ENCODE data around the gene FCRLB. TPM values are rescaled to one million over a fixed set of nuclear protein-coding genes. Genes with fewer than 3 reads are reported as not detected.

The FCRLB gene
- total RNA-seq, 5 donors from 2014 or later (not counting 1 experiment from before 2014, with no cell fraction given): 0.48 to 1.1 (median 0.75) TPM

DNA sequence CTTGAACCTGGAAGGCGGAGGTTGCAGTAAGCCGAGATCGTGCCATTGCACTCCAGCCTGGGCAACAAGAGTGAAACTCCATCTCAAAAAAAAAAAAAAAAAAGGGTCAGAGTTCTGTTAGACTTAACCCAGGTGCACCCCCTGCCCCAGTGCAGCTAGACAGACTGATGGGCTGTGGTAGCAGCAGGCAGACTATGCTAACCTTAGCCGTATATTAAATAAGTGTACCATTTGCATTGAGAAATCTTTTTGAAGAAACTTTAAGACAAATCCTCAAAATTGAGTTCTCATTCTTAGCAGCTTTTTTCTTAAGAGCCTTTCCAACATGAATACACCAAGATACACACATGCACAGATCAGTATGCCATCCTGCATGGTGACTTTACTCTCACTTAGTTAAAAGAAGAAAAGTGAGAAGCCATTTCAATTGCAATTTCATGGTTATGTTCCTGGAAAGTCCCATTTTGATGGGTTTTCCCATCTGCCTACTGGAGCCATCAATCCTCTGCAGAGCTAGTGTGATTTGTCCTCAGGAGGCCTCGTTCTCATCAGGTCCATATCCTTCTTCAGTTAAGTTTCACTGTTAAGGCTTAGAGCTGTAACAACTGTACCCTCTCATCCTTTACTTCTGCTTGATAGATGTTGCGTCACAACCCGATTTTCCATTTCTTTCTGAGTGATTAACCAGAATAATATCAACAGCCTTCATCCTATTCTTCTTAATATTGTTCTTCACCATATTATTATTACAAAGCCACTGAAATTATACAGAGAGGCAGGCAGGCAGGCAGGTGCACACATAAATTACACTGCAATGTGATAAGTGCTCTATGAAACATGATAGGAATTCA, 7.3 kb downstream of the FCRLB start:
- POLR2A ChIA-PET: no interaction called here
- Mint-ChIP-seq H3K27ac (peak overlapping the region in 1 of 2 donors; percentile 9), H3K4me1 (peaks cover 34 to 54% (median 42%) of the 10 kb centered on the region in 3 donors), H3K9me3 (no peaks in the 10 kb centered on the region), H3K4me3 (peak overlapping the region in 1 of 3 donors; percentile 98), H3K27me3 (peaks cover 3 to 4% of the 10 kb centered on the region in 2 donors), H3K36me3 (no peaks in the 10 kb centered on the region)
- Histone ChIP-seq H3K36me3 (ENCODE audit: control insufficient read depth in 2 of 2, extremely low read depth in 1 of 2, insufficient read depth in 1 of 2, low read length in 1 of 2) (no peaks in the 10 kb centered on the region), H3K4me3 (ENCODE audit: control insufficient read depth in 1 of 2, extremely low read depth in 1 of 2, low read length in 1 of 2) (no peak overlapping the region), H3K27me3 (replicated peaks in 1 of 2; ENCODE audit: control insufficient read depth in 2 of 2, extremely low read depth in 1 of 2, insufficient read depth in 2 of 2, low read length in 1 of 2) (peaks cover 5 to 8% of the 10 kb centered on the region in 2 experiments), H3K4me1 (ENCODE audit: control insufficient read depth in 1 of 2, extremely low read depth in 1 of 2, insufficient read depth in 2 of 2, low read length in 2 of 2) (peaks cover 9 to 41% of the 10 kb centered on the region in 2 experiments), H3K9me3 (no peaks in the 10 kb centered on the region), H3K27ac (ENCODE audit: low read length) (no peak overlapping the region)
- peak in 1 of 35 experiments; percentile 33 for DNase-seq
- ATAC-seq (replicated peaks in 1 of 4): no peak
- 56% methylated on average over 1 of the region's 7 CpGs for WGBS (ENCODE audit: insufficient coverage)
- CTCF ChIA-PET: interaction anchor here in 1 of 2 donors (1.3 kb wide), 1 partner anchor 10 kb away, joined by 5 read pairs; no protein-coding TSS in a partner anchor

DNA sequence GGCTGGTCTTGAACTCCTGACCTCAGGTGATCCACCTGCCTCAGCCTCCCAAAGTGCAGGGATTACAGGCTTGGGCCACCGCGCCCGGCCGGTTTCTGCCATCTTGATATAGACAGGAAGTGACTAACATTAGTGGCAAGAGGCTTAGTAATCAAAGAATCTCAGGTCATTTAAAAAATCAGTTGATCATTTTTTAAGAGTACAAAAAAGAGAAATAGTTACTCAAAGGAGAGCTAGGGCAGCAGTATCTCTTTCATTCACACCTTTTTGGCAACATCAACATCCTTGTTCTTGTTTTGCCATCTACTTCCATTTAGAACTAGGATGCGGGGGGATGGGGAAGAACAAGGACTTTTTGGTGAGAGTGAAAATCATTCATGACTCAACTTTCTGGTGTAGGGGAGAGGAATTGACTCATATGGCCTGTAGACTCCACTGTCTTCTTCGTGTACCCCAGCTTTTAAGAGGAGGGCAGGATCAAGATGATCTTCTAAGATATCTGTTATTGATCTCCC, 8.8 kb downstream of the FCRLB start:
- no CpG with 5 or more reads among the region's 6 CpGs for WGBS (ENCODE audit: insufficient coverage)
- Histone ChIP-seq H3K9me3 (no peaks in the 10 kb centered on the region), H3K4me1 (ENCODE audit: control insufficient read depth in 1 of 2, extremely low read depth in 1 of 2, insufficient read depth in 2 of 2, low read length in 2 of 2) (peaks cover 9 to 40% of the 10 kb centered on the region in 2 experiments), H3K27me3 (replicated peaks in 1 of 2; ENCODE audit: control insufficient read depth in 2 of 2, extremely low read depth in 1 of 2, insufficient read depth in 2 of 2, low read length in 1 of 2) (peaks cover 5 to 7% of the 10 kb centered on the region in 2 experiments), H3K36me3 (ENCODE audit: control insufficient read depth in 2 of 2, extremely low read depth in 1 of 2, insufficient read depth in 1 of 2, low read length in 1 of 2) (no peaks in the 10 kb centered on the region), H3K27ac (ENCODE audit: low read length) (no peak overlapping the region), H3K4me3 (ENCODE audit: control insufficient read depth in 1 of 2, extremely low read depth in 1 of 2, low read length in 1 of 2) (no peak overlapping the region)
- H3K27me3 Mint-ChIP-seq: peaks cover 3 to 4% of the 10 kb centered on the region in 2 donors
- ATAC-seq (replicated peaks in 1 of 4) (no peak), DNase-seq (peak in 1 of 35 experiments; percentile 32)
- POLR2A ChIA-PET: interaction anchor here (0.6 kb wide), 2 partner anchors 20 to 691 kb away, joined by 3 to 8 read pairs; partner anchors contain the start of gene DUSP12 (in 1 of the 2)
- no peaks in the 10 kb centered on the region for H3K36me3 Mint-ChIP-seq
- H3K4me1 Mint-ChIP-seq: peaks cover 34 to 50% (median 42%) of the 10 kb centered on the region in 3 donors
- peak overlapping the region in 1 of 3 donors; percentile 2 for H3K4me3 Mint-ChIP-seq
- no peaks in the 10 kb centered on the region for H3K9me3 Mint-ChIP-seq
- CTCF ChIA-PET: interaction anchor here (0.7 kb wide), 2 partner anchors 11 to 1932 kb away, joined by 3 to 6 read pairs; no protein-coding TSS in a partner anchor
- peak overlapping the region; percentile 56 to 58 for H3K27ac Mint-ChIP-seq

DNA sequence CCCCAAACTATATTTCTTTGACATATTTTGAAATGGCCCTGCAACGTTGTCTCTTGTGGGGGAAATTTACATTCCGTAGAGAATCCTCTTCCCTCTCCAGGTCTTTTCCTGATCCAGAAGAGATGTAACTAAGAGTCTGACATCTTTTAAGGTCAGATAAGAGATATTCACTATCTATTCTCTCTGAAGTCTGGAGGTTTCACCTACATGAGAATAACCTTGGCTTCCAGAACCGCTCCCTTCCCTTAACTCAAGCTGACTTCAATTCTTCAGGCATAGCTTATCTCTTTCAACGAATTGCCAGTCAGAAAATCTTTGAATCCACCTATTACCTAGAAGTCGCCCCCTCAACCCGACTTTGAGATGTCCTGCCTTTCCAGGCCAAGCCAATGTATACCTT, 9.9 kb downstream of the FCRLB start:
- no peak overlapping the region for H3K4me3 ChIP-seq (ENCODE audit: control insufficient read depth in 1 of 2, extremely low read depth in 1 of 2, low read length in 1 of 2)
- no peak overlapping the region for H3K27ac ChIP-seq (ENCODE audit: low read length)
- no peaks in the 10 kb centered on the region for H3K9me3 ChIP-seq
- Mint-ChIP-seq H3K4me3 (no peak overlapping the region), H3K27me3 (peaks cover 4 to 5% of the 10 kb centered on the region in 2 donors), H3K27ac (peak overlapping the region in 1 of 2 donors; percentile 32), H3K36me3 (no peaks in the 10 kb centered on the region), H3K4me1 (peaks cover 22 to 41% (median 37%) of the 10 kb centered on the region in 3 donors), H3K9me3 (no peaks in the 10 kb centered on the region)
- H3K27me3 ChIP-seq (replicated peaks in 1 of 2; ENCODE audit: control insufficient read depth in 2 of 2, extremely low read depth in 1 of 2, insufficient read depth in 2 of 2, low read length in 1 of 2): peaks cover 0 to 5% of the 10 kb centered on the region in 2 experiments
- ChIA-PET POLR2A (no interaction called here), CTCF (no interaction called here)
- WGBS (ENCODE audit: insufficient coverage): no CpG with 5 or more reads among the region's 6 CpGs
- H3K36me3 ChIP-seq (ENCODE audit: control insufficient read depth in 2 of 2, extremely low read depth in 1 of 2, insufficient read depth in 1 of 2, low read length in 1 of 2): no peaks in the 10 kb centered on the region
- peaks cover 8 to 28% of the 10 kb centered on the region in 2 experiments for H3K4me1 ChIP-seq (ENCODE audit: control insufficient read depth in 1 of 2, extremely low read depth in 1 of 2, insufficient read depth in 2 of 2, low read length in 2 of 2)
- DNase-seq (no peak), ATAC-seq (replicated peaks in 1 of 4) (no peak)

DNA sequence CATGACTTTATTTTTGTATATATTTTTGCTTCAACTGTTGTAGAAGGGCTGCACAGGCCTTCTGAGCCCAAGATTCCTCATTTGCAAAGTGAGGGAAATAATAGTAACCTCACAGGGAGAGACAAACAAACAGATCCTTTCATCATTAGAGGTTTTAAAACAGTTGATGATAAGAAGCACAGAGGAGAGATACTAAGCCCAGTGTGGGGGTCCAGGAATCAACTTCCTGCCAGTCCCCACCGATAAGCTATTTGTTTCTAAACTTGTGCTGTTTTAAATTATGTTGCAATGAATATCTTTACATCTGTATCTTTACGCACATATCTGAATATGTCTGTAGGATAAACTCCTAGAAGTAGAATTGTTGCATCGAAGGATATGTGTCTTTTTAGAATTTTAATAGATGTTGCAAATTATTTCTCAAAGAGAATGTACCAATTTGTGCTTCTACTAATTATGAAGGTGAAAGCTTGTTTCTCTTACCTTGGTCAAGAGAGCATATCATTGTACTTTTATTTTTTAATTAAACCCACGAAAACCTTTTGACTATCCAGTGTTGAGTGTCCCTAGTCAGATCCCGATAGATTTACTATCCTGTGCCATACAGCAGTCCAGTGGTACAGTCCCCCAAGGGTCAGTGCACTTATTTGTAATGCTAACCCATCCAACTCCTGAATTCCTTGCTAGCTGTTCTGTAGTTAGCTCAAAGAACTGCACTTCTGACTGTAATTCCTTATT, 10.8 kb downstream of the FCRLB start:
- Histone ChIP-seq H3K27me3 (replicated peaks in 1 of 2; ENCODE audit: control insufficient read depth in 2 of 2, extremely low read depth in 1 of 2, insufficient read depth in 2 of 2, low read length in 1 of 2) (peaks cover 0 to 5% of the 10 kb centered on the region in 2 experiments), H3K27ac (ENCODE audit: low read length) (no peak overlapping the region), H3K4me3 (ENCODE audit: control insufficient read depth in 1 of 2, extremely low read depth in 1 of 2, low read length in 1 of 2) (no peak overlapping the region), H3K36me3 (ENCODE audit: control insufficient read depth in 2 of 2, extremely low read depth in 1 of 2, insufficient read depth in 1 of 2, low read length in 1 of 2) (no peaks in the 10 kb centered on the region), H3K4me1 (ENCODE audit: control insufficient read depth in 1 of 2, extremely low read depth in 1 of 2, insufficient read depth in 2 of 2, low read length in 2 of 2) (peaks cover 7 to 25% of the 10 kb centered on the region in 2 experiments), H3K9me3 (no peaks in the 10 kb centered on the region)
- Mint-ChIP-seq H3K27me3 (peaks cover 4 to 5% of the 10 kb centered on the region in 2 donors), H3K9me3 (no peaks in the 10 kb centered on the region), H3K4me1 (peaks cover 22 to 41% (median 37%) of the 10 kb centered on the region in 3 donors), H3K4me3 (no peak overlapping the region), H3K27ac (no peak overlapping the region), H3K36me3 (no peaks in the 10 kb centered on the region)
- DNase-seq (no peak), ATAC-seq (replicated peaks in 1 of 4) (no peak)
- 86% methylated on average over 1 of the region's 5 CpGs for WGBS (ENCODE audit: insufficient coverage)
- ChIA-PET POLR2A (no interaction called here), CTCF (interaction anchor here in 1 of 2 donors (0.7 kb wide), 1 partner anchor 80 kb away, joined by 3 read pairs; no protein-coding TSS in a partner anchor)

DNA sequence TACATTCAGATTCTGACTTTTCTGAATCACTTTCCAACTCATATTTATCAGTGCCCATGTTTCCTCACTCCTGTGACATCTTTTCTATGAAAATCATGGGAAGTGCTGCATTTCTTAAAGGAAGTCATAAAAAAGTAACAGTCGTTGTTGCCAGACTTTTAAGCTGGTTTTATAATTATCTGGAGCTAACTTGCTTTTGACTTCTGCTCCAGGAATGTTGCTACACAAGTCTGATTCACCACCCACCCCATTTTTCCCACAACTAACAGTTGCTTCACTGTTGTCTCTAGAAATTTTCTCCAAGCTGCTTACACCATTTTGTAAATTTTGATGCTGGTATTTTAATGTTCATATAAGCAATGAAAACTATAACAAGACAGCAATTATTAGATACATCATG, 12.2 kb downstream of the FCRLB start:
- Histone ChIP-seq H3K4me3 (ENCODE audit: control insufficient read depth in 1 of 2, extremely low read depth in 1 of 2, low read length in 1 of 2) (no peak overlapping the region), H3K4me1 (ENCODE audit: control insufficient read depth in 1 of 2, extremely low read depth in 1 of 2, insufficient read depth in 2 of 2, low read length in 2 of 2) (peaks cover 0 to 16% of the 10 kb centered on the region in 2 experiments), H3K9me3 (no peaks in the 10 kb centered on the region), H3K36me3 (ENCODE audit: control insufficient read depth in 2 of 2, extremely low read depth in 1 of 2, insufficient read depth in 1 of 2, low read length in 1 of 2) (no peaks in the 10 kb centered on the region), H3K27ac (ENCODE audit: low read length) (no peak overlapping the region), H3K27me3 (replicated peaks in 1 of 2; ENCODE audit: control insufficient read depth in 2 of 2, extremely low read depth in 1 of 2, insufficient read depth in 2 of 2, low read length in 1 of 2) (peaks cover 0 to 5% of the 10 kb centered on the region in 2 experiments)
- no CpG with 5 or more reads among the region's 1 CpG for WGBS (ENCODE audit: insufficient coverage)
- CTCF ChIA-PET: interaction anchor here in 1 of 2 donors (0.6 kb wide), 1 partner anchor 1045 kb away, joined by 3 read pairs; no protein-coding TSS in a partner anchor
- no peak for DNase-seq
- no peak for ATAC-seq (replicated peaks in 1 of 4)
- Mint-ChIP-seq H3K4me1 (peaks cover 16 to 36% (median 28%) of the 10 kb centered on the region in 3 donors), H3K27ac (no peak overlapping the region), H3K9me3 (no peaks in the 10 kb centered on the region), H3K36me3 (no peaks in the 10 kb centered on the region), H3K4me3 (no peak overlapping the region), H3K27me3 (peaks cover 4 to 5% of the 10 kb centered on the region in 2 donors)
- POLR2A ChIA-PET: no interaction called here

DNA sequence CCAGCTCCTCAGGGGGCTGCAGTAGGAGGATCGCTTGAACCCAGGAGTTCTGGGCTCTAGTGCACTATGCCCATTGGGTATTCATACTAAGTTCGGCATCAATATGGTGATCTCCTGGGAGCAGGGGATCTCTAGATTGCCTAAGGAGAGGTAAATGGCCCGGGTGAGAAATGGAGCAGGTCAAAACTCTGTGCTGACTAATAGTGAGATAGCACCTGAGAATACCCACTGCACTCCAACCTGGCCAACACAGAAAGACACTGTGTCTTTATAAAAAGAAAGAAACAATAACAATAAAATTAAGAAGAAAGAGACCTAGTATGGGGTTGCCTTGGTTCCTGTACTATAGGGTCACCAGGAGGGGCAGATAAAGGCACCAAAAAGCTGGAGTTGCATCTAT, 14.5 kb downstream of the FCRLB start:
- peaks cover 0 to 23% of the 10 kb centered on the region in 2 experiments for H3K4me1 ChIP-seq (ENCODE audit: control insufficient read depth in 1 of 2, extremely low read depth in 1 of 2, insufficient read depth in 2 of 2, low read length in 2 of 2)
- H3K4me1 Mint-ChIP-seq: peaks cover 16 to 38% (median 25%) of the 10 kb centered on the region in 3 donors
- no peaks in the 10 kb centered on the region for H3K9me3 ChIP-seq
- H3K9me3 Mint-ChIP-seq: no peaks in the 10 kb centered on the region
- H3K36me3 ChIP-seq (ENCODE audit: control insufficient read depth in 2 of 2, extremely low read depth in 1 of 2, insufficient read depth in 1 of 2, low read length in 1 of 2): no peaks in the 10 kb centered on the region
- H3K27ac Mint-ChIP-seq: no peak overlapping the region
- DNase-seq (no peak), ATAC-seq (replicated peaks in 1 of 4) (no peak)
- no peaks in the 10 kb centered on the region for H3K36me3 Mint-ChIP-seq
- H3K4me3 ChIP-seq (ENCODE audit: control insufficient read depth in 1 of 2, extremely low read depth in 1 of 2, low read length in 1 of 2): no peak overlapping the region
- POLR2A ChIA-PET: no interaction called here
- H3K27ac ChIP-seq (ENCODE audit: low read length): no peak overlapping the region
- CTCF ChIA-PET: no interaction called here
- H3K27me3 ChIP-seq (replicated peaks in 1 of 2; ENCODE audit: control insufficient read depth in 2 of 2, extremely low read depth in 1 of 2, insufficient read depth in 2 of 2, low read length in 1 of 2): peaks cover 0 to 3% of the 10 kb centered on the region in 2 experiments
- peaks cover 4 to 5% of the 10 kb centered on the region in 2 donors for H3K27me3 Mint-ChIP-seq
- 96% methylated on average over 2 of the region's 3 CpGs for WGBS (ENCODE audit: insufficient coverage)
- no peak overlapping the region for H3K4me3 Mint-ChIP-seq

Data from T-cell (primary cell).